ENCODE data around the gene CES1.
"Not testable (repeated sequence)": the region's sequence is repeated elsewhere in the genome, so short reads cannot be mapped to it uniquely, and the experiment has no call there.

CES1 gene

DNA sequence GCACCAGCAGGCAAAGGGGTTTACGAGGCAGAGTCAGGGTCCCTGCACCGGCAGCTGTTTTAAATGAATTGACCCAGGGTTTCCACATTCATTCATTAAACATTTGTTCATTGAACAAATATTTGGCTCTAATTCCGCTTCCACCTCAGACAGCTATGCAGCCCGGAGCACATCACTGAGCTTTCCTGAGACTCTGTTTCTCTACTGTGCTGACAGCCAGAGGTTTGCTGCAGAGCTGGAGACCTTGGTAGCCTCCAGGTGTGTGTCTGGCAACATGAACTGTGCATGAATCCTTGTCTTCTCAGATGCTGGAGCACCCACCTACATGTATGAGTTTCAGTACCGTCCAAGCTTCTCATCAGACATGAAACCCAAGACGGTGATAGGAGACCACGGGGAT is 42.7 kb downstream of the CES1 start:
- H3K36me3 ChIP-seq (ENCODE audit: insufficient read depth); H3K27ac ChIP-seq; H4K20me1 ChIP-seq (ENCODE audit: insufficient read depth); H3K4me1 ChIP-seq (ENCODE audit: low read depth, poor library complexity, severe bottlenecking); H3K9ac ChIP-seq; H3K4me3 ChIP-seq (IDR thresholded peaks at IDR 0.05; ENCODE audit: insufficient read depth, low read depth, low read length); H3K4me2 ChIP-seq; H3K27me3 ChIP-seq (ENCODE audit: insufficient read depth, low read depth); H3K79me2 ChIP-seq (ENCODE audit: insufficient read depth, low read depth); H2AFZ ChIP-seq (ENCODE audit: low read depth): not testable (repeated sequence)

GRCh38 chr16:55782793-55783091 is 50.2 kb downstream of the CES1 start:
- not testable (repeated sequence) for H4K20me1 ChIP-seq (ENCODE audit: insufficient read depth); H3K4me2 ChIP-seq; H3K9ac ChIP-seq; H2AFZ ChIP-seq (ENCODE audit: low read depth); H3K27me3 ChIP-seq (ENCODE audit: insufficient read depth, low read depth); H3K79me2 ChIP-seq (ENCODE audit: insufficient read depth, low read depth); H3K4me3 ChIP-seq (IDR thresholded peaks at IDR 0.05; ENCODE audit: insufficient read depth, low read depth, low read length); H3K4me1 ChIP-seq (ENCODE audit: low read depth, poor library complexity, severe bottlenecking); H3K36me3 ChIP-seq (ENCODE audit: insufficient read depth); H3K27ac ChIP-seq

- H2AFZ ChIP-seq (ENCODE audit: low read depth); H3K27ac ChIP-seq; H3K9ac ChIP-seq; H3K36me3 ChIP-seq (ENCODE audit: insufficient read depth); H3K4me1 ChIP-seq (ENCODE audit: low read depth, poor library complexity, severe bottlenecking); H3K4me2 ChIP-seq; H3K79me2 ChIP-seq (ENCODE audit: insufficient read depth, low read depth); H4K20me1 ChIP-seq (ENCODE audit: insufficient read depth); H3K27me3 ChIP-seq (ENCODE audit: insufficient read depth, low read depth); H3K4me3 ChIP-seq (IDR thresholded peaks at IDR 0.05; ENCODE audit: insufficient read depth, low read depth, low read length): not testable (repeated sequence)
These were observed 50.7 kb downstream of the CES1 start for GRCh38 chr16:55782091-55782792.

DNA sequence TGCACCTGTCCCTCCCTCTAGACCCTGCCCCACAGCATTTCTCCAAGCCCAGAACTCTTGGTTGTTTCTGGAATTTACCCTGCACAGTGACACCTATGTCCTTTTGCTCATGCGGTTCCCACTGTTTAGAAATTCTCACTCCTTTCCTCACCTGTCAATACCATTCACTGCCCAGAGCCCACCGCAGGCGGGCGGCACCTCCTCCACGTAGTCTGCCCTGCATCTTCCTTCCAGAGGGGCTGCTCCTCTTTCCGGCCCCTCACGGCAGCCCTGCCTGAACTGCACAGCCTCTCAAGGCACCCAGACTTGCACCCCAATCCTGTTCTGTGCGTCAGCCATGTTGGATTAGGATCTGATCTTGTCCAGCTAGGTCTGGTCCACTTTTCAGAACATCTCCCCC is 51.4 kb downstream of the CES1 start:
- not testable (repeated sequence) for H2AFZ ChIP-seq (ENCODE audit: low read depth); H3K4me2 ChIP-seq; H3K36me3 ChIP-seq (ENCODE audit: insufficient read depth); H3K79me2 ChIP-seq (ENCODE audit: insufficient read depth, low read depth); H3K4me1 ChIP-seq (ENCODE audit: low read depth, poor library complexity, severe bottlenecking); H3K27ac ChIP-seq; H3K9ac ChIP-seq; H3K4me3 ChIP-seq (IDR thresholded peaks at IDR 0.05; ENCODE audit: insufficient read depth, low read depth, low read length); H3K27me3 ChIP-seq (ENCODE audit: insufficient read depth, low read depth); H4K20me1 ChIP-seq (ENCODE audit: insufficient read depth)

- not testable (repeated sequence) for H4K20me1 ChIP-seq (ENCODE audit: insufficient read depth); H3K4me3 ChIP-seq (IDR thresholded peaks at IDR 0.05; ENCODE audit: insufficient read depth, low read depth, low read length); H3K9ac ChIP-seq; H3K27me3 ChIP-seq (ENCODE audit: insufficient read depth, low read depth); H2AFZ ChIP-seq (ENCODE audit: low read depth); H3K27ac ChIP-seq; H3K4me1 ChIP-seq (ENCODE audit: low read depth, poor library complexity, severe bottlenecking); H3K79me2 ChIP-seq (ENCODE audit: insufficient read depth, low read depth); H3K4me2 ChIP-seq; H3K36me3 ChIP-seq (ENCODE audit: insufficient read depth)
These were observed 52.8 kb downstream of the CES1 start for GRCh38 chr16:55780095-55780407.

GRCh38 chr16:55779402-55780094 is 53.3 kb downstream of the CES1 start:
- Histone ChIP-seq H3K4me3 (IDR thresholded peaks at IDR 0.05; ENCODE audit: insufficient read depth, low read depth, low read length) (no peak overlapping the region), H2AFZ (ENCODE audit: low read depth) (no peak overlapping the region), H3K4me2 (no peak overlapping the region), H3K4me1 (ENCODE audit: low read depth, poor library complexity, severe bottlenecking) (no peaks in the 10 kb centered on the region), H3K79me2 (ENCODE audit: insufficient read depth, low read depth) (no peaks in the 10 kb centered on the region), H3K27ac (no peak overlapping the region), H4K20me1 (ENCODE audit: insufficient read depth) (no peaks in the 10 kb centered on the region), H3K27me3 (ENCODE audit: insufficient read depth, low read depth) (no peaks in the 10 kb centered on the region), H3K36me3 (ENCODE audit: insufficient read depth) (no peaks in the 10 kb centered on the region), H3K9ac (no peak overlapping the region)
- no peak for TF ChIP-seq CTCF (conservative IDR thresholded peaks at IDR 0.05; ENCODE audit: low read depth, low read length)

DNA sequence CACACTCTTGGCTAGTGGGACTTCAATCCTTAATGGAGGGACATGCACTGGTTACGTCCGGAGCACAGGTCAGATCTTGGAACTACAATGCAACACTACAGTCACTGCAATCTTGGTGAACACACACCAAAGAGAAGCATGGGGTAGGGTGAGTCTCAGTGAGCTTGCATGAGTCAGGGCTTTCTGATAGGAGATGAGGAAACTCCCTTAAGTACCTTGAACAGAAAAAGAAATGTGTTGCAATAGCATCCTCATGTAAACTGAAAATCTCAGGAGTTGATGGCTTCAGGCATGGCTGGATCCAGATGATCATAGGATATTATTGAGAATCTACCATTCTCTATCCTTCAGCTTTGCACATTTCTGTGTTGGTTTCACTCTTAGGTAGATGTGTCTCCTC is 54.1 kb downstream of the CES1 start:
- no peak for TF ChIP-seq CTCF (conservative IDR thresholded peaks at IDR 0.05; ENCODE audit: low read depth, low read length)
- no peak overlapping the region for H2AFZ ChIP-seq (ENCODE audit: low read depth)
- H4K20me1 ChIP-seq (ENCODE audit: insufficient read depth) = no peaks in the 10 kb centered on the region
- H3K36me3 ChIP-seq (ENCODE audit: insufficient read depth) = no peaks in the 10 kb centered on the region
- no peak overlapping the region for H3K4me2 ChIP-seq
- H3K4me3 ChIP-seq (IDR thresholded peaks at IDR 0.05; ENCODE audit: insufficient read depth, low read depth, low read length) = no peak overlapping the region
- H3K27me3 ChIP-seq (ENCODE audit: insufficient read depth, low read depth) = no peaks in the 10 kb centered on the region
- no peaks in the 10 kb centered on the region for H3K79me2 ChIP-seq (ENCODE audit: insufficient read depth, low read depth)
- H3K4me1 ChIP-seq (ENCODE audit: low read depth, poor library complexity, severe bottlenecking) = no peaks in the 10 kb centered on the region
- H3K9ac ChIP-seq = no peak overlapping the region
- no peak overlapping the region for H3K27ac ChIP-seq

Measured in KMS-11 (cell line).